Ramos (cell line): ENCODE data around the gene THAP8.

Experiments
- in situ Hi-C: fragments of 300-500 bp; cut with MboI; formaldehyde crosslinking; loops from one replicate; pipeline ENCODE4 v1.14.3; 2022; ENCODE audit warnings: low sequenced_read_pairs; ENCODE audit not compliant: unreplicated experiment

Gene THAP8, protein sequence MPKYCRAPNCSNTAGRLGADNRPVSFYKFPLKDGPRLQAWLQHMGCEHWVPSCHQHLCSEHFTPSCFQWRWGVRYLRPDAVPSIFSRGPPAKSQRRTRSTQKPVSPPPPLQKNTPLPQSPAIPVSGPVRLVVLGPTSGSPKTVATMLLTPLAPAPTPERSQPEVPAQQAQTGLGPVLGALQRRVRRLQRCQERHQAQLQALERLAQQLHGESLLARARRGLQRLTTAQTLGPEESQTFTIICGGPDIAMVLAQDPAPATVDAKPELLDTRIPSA

DNA sequence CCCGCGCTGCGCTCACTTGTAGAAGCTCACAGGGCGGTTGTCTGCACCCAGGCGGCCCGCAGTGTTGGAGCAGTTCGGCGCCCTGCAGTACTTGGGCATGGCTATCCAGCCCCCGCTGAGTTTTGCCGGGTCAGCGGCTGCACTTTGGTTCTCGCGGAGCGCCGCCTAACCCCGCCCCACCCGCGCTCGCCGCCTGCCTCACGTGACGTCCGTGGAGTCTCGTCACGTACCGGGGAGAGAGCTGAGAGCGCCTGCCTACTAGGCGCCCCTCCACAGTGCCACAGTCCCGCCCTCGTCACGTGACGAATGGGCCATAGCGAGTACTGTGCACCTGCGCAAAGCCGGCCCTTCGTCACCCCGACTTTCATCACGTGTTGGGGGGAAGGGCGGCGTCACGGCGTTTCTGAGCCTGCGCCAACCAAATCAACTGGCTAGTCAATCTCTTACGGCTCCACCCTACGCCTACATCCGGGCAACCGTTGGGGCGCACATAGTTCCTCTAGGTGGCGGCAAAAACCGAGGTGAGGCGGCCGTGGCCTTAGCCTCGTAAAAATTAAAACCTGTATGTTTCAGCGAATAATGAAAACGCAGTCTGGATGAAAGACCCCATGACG is at the start of gene THAP8:
Gene THAP8, minus strand, starts transcription at position 167 of the 614 bp plus-strand sequence. Its CDS starts 68 bp downstream, at position 99.
- in situ Hi-C loops = no loop called here

DNA sequence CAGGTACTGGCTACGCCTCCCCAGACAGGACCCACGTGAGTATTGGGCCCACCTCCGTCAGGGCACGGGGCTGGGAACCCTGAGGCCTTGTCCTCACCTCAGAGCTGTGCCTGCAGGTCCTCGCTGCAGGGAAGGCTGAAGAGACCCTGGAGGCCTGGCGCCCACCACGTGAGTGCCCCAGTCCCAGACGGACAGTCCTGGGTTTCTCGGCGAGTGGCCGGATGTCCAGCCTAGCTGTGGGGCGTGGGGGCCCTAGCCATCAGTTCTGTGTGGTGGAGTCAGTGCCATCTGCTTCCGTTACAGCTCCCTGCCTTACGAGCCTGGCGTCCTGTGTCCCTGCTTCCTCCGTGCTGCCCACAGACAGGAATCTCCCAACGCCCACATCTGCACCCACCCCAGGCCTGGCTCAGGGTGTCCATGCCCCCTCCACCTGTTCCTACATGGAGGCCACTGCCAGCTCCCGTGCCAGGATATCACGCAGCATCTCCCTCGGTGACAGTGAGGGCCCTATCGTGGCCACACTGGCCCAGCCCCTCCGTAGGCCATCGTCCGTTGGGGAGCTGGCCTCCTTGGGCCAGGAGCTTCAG is 49.0 kb upstream of the THAP8 start:
- in situ Hi-C loops = no loop called here

DNA sequence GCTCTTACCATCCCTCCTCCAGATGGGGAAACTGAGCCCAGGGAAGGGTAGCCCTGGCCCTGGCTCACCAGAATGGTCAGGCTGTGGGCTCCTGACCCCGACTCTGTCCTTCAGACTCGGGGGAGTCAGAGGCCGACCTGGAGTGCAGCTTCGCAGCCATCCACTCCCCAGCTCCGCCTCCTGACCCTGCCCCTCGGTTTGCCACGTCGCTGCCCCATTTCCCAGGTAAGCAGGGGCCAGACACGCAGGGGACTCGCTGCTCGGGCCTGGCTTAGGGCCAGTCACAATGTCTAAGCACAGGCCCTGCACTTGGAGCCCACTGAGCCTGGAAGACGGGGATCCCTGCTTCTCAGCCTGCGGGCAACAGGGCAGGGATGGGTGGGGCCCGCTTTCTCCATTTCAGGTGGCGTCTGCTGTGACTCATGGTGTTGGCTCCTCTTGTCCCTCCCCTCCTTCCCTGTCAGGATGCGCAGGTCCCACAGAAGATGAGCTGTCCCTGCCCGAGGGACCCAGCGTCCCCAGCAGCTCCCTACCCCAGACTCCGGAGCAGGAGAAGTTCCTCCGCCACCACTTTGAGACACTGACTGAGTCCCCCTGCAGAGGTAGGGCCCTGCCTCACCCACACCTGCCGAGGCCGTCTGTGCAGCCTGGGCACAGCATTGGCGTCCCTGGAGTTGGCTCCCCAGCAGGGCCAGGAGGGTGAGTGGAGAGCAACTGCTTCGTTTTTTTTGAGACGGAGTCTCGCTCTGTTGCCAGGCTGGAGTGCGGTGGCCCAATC is 47.7 kb upstream of the THAP8 start:
- in situ Hi-C loops = no loop called here

DNA sequence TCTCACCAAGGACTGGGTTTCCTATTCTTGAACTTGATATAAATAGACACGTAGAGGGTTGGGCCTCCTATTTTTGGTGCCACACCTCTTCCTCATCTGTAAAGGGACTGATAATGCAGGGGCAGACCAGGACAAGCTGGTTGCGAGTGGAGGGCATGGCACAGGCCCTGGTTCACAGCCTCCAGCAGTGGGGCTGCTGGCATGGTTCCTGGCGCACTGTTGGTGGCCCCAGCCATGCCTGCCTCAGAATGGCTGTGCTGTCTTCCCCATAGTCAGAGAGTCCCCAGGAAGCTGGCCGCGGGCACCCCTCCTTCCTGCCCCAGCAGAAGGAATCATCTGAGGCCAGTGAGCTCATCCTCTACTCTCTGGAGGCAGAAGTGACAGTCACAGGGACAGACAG is 46.4 kb upstream of the THAP8 start:
- in situ Hi-C loops = no loop called here

DNA sequence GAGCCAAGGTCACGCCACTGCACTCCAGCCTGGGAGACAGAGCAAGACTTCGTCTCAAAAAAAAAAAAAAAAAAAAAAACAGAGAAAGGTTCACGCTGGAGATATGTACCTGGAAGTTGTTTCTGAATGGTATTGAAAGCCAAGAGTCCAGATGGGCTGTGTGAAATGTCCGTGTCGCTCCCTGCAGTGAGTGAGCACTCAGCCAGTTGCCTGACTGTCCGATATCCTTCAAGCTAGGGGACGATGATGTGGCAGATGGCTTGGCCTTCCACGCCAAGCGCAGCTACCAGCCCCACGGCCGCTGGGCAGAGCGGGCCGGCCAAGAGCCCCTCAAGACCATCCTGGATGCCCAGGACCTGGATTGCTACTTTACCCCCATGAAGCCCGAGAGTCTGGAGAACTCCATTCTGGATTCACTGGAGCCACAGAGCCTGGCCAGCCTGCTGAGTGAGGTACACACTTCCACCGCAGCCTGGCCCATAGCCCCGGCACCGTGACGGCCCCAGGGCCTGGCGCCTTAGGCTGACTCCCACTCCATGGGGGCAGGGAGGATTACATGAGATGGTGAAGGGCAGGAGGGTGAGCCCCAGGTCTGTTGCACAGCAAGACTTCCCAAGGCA is 45.2 kb upstream of the THAP8 start:
- in situ Hi-C loops = no loop called here

DNA sequence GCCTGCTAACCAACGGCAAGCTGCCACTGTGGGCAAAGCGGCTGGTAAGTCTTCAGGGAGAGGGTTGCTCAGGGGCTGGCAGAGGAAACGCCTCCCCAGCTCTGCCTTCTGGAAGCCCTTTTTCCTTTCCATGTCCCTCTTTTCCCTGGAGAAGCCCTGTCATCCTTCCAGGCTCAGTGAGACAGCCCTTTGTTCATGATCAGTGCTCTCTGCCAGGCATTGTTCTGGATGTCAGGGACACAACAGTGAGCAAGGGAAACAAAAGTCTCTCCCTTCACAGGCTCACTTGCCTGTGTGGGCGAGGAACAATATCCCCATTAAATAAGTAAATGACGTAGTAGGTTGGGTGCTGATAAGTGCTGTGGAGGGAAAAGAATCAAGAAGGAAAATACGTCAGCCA is 43.0 kb upstream of the THAP8 start:
- in situ Hi-C loops = no loop called here

DNA sequence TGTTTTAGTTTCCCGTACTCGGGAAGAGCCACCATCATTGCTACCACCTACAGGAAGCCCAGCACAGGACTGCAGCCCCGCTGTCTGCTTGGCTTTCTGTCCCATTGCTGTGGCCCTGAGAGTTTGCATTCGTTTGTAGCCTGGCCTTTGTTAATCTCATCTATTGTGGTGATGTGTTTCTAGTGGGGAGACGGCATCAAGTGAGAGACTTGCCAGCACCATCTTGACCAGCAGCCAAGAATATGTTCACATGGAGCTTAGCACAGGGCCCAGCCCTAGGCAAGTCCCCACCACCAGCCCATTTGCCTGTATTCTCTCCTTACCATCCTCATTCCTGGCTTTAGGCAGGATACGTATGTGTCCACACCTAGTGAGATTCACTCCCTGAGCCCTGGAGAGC is 39.6 kb upstream of the THAP8 start:
- in situ Hi-C loops = no loop called here

DNA sequence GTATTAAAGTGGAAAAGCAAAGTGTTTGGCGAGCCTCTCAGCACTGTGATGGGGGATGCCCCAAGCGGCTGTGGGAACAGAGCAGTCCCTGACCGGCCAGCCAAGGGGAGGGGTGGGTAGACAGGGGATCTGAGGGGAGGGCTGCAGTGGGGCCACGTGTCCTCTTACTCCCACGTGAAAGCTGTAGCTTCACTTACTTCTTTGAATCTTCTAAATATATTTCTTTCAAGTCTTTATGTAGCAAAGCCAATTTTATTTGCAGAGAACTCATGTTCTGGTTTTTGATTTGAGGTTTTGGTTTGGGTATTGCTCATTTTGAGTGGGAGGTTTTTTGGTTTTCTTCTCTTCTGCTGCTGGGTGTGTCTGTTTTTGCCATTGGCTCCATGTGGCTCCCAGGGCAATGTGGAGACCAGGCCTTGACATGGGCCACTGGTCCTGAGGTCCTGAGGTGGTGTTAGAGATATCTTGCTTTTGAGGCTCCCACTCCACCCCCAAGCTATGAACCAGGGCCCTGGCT is 39.1 kb upstream of the THAP8 start:
- in situ Hi-C loops = no loop called here

DNA sequence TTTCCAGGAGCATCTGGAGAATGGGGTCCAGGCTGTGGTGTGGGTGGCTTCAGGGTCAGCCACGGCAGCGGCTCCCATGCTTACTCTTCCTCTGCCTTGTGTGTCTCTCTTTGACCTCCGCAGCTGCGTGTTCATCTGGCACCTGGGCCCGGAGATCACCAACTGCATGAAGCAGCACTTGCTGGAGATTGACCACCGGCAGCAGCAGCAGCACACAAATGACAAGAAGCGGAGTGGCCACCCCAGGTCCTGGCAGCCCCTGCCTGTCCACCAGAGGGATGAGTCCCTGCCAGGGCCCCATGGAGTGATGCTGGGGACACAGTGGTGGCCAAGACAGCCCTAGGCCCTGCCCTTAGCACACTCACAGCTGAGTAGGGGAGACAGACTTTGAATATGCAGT is 38.5 kb upstream of the THAP8 start:
- in situ Hi-C loops = no loop called here

DNA sequence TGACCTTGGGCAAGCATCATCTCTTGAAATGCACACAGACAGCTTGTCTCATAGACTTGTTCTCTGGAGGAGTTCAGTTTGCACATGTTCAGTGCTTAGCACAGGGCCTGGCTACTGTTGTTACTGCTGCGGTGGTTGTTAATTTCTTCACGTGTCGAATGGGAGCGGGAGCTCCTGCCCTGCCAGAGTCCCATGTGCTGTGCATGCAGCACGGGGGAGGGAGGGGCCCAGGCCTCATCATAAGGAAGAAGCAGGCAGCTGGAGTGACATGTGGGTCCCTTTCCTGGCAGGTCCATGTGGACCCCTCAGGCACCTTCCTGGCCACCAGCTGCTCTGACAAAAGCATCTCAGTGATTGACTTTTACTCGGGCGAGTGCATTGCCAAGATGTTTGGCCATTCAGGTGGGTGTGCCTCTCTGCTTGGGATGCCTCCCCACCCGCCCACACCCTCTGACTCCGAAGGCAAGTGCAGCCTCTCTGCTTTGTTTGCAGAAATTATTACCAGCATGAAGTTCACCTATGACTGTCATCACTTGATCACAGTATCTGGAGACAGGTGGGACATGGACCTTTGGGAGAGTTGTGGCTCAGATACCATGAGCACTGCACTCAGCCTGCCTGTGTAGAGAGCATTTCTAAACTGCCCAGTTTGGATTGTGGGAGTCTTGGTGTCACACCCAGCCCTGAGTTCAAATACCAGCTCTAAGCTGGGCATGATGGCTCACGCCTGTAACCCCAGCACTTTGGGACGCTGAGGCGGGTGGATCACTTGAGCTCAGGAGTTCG is 37.0 kb upstream of the THAP8 start:
- in situ Hi-C loops = no loop called here

DNA sequence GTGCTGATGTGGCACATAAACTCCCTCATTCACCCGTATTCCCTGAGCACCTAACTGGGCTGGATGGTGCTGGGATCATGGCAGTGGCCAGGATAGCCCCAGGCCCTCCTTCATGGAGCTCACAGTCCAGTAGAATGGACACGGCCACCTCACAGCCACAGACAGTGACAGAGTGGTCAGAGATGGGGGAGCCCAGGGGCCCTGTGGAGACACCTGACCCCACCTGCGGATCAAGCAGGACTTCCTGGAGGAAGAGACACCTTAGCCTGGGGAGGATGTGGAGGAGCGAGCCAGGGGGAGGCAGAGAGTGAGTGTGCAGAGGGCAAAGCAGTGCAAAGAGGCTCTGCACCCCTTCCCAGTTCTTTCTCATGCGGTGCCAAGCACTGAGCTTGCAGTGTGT is 35.8 kb upstream of the THAP8 start:
- in situ Hi-C loops = no loop called here

DNA sequence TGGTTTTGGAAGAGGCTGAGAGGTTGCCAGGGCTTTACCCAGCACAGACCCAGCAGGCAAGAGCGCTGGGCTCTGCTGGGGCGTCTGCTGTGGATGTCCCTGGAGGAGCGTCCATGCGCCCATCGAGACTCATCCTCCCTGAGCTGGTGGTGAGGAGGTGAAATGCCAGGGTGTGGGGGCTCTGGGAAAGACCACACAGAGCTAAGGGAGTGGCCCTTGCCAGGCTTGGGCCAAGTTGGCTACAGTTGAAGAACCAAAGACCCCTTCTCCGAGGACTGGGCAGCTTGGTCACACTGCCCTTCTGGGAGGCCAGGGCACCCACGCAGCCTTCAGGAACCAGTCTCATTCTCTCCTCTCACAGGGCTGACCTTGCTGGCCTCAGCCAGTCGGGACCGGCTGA is 32.2 kb upstream of the THAP8 start:
- in situ Hi-C loops = no loop called here

DNA sequence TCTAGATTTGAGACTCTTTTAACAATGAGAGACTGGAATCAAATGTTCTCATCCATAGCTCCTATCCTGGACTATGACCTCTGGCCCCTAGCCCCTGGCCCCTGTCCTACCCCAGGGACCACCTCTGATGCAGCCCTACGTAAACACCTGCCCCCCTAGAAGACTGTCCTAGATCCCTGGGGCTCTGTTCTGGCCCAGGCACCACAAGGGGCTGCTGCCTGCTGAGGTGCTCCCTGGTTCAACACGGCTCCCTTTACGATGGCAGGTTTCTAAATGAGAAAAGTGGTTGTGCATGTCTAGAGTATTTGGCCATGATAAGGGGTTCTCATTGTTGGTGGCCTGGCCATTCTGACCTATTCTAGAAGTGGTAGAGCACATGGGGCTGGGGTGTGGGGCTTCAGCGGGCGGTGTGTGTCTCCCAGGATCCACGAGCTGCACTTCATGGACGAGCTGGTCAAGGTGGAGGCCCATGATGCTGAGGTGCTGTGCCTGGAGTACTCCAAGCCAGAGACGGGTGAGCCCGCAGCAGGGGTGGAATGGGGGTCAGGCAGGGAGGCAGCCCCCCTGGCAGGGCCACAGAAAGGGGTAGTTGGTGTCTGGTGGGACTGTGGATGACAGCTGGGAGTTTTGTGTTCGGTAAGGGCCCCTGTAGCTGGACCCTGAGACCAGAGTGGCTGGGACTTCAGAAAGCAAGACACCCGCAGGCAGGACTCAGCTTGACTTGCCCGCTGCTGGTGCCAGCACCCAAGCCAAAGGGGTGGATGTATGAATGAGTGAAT is 30.3 kb upstream of the THAP8 start:
- in situ Hi-C loops = no loop called here

DNA sequence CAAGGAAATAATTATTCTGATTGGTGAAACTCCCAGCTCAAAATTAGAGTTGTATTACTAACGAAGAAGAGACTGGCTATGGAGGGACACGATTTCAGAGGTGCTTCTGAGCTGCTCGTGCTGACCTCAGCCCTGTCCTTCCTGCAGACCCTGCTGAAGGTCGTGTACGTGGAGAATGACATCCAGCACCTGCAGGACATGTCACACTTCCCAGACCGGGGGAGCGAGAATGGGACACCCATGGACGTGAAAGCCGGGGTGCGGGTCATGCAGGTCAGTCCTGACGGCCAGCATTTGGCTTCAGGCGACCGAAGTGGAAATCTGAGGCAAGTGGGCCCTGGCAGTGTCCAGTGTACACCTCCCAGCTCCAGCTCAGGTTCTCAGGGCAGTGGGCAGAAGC is 28.8 kb upstream of the THAP8 start:
- in situ Hi-C loops = no loop called here

DNA sequence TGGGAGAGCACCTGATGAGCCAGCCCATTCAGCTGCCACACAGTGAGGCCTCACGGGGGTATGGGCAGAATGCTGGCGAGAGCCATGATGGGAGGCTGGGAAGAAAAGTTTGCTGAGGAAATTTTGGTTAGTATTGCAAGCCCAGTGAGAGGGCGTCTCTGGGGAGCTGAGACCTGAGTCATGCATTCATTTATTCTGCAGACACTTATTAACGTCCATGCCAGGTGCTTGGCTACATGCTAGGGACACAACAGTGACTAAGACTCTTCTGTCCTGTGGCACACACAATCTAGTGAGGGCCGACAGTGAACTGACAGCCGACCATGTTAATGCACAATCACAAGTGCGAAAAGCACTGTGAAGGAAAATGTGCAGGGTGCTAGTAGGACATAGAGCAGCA is 27.8 kb upstream of the THAP8 start:
- in situ Hi-C loops = no loop called here

DNA sequence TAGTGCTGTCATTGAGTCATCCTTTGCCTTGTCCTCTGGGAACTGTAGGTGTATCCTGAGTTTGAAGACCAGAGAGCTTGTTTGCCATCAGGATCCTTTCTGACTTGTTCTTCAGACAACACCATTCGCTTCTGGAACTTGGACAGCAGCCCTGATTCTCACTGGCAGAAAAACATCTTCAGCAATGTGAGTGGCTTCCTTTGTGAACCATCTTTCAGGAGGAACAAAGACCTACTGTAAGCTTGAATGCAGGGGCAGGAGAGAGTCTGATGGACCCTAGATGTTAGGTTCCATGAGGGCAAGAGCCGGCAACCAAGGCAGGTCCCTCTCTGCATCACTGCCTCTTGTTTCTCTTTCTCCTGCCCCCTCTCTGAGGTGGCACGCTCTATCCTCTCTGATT is 27.3 kb upstream of the THAP8 start:
- in situ Hi-C loops = no loop called here

DNA sequence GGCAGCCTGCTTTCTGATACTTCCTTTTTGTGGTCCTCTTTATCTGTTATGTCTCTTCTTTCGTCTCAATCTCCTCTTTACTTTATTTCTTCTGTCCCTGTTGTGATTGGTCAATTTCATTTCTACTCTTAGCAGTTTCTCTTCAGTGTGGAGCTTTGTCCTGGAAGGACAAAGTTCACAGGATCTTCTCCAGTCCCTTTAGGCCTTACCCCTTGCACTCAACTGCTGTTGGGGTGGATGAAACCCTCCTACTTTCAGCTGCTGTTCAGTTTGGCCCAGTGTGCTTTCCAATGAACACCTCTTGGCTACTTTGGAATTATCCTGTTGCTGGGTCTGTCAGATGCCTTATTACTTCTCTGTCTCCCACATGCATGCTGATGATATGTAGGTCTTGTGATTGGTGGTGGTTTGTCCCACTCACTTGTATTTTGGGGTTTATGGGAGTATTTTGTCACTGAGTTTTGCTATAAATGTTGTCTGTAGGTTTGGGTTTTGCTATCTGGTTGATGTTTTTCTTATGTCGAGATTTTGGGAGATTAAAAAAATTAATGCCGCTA is 25.4 kb upstream of the THAP8 start:
- in situ Hi-C loops = no loop called here

DNA sequence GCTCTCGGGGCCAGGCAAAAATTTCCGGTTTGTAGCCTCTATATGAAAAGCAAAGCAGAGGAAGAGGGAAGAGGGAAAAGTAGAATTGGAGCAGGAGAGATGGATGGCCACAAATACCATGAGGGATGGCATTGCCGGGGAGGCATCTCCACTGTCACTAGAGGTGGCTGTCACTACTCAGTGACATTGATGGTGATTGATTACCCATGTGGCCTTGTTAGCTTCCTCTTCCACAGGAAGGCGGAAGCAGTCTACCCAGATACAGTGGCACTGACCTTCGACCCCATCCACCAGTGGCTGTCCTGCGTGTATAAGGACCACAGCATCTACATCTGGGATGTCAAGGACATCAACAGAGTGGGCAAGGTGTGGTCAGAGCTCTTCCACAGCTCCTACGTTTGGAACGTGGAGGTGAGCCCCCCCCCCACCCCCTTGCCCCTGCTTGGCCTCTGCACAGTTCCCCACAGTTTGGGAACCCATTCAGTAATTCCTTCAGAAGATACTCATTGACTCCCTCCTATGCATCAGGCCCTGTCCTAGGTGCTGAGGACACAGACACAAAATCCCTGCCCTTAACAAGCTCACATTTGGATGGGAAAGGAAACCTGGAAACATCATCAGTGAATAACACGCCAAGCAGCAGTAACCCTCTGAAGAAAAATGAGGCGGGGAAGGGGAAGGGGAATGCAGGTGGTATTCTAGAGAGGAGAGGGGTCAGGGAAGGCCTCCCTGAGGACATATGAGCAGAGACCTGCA is 19.2 kb upstream of the THAP8 start:
- in situ Hi-C loops = no loop called here
